Smooth muscle cell (in vitro differentiated cells): Measurements from ENCODE around the gene S1PR4. TPM values are rescaled to one million over a fixed set of nuclear protein-coding genes. Genes with fewer than 3 reads are reported as not detected.
A peak's percentile ranks its signal among the peaks of the same experiment; 100 is the strongest.
"Not testable (repeated sequence)": the region's sequence is repeated elsewhere in the genome, so short reads cannot be mapped to it uniquely, and the experiment has no call there.

ENCODE experiments used
- DNase-seq: peaks from one replicate; lab custom pipeline; 2025; ENCODE audit not compliant: unreplicated experiment; lab: John Stamatoyannopoulos, UW
- H2AFZ ChIP-seq: fragments of 200-600 bp; sonication (generic); 2 replicates; pipeline ENCODE4 v1.6.0; 2016; ENCODE audit warnings: antibody characterized with exemption, low read depth, mild to moderate bottlenecking
- H3F3A ChIP-seq: fragments of 200-600 bp; sonication (generic); 2 replicates; pipeline ENCODE4 v1.6.0; 2017; ENCODE audit warnings: antibody characterized with exemption, low read depth
- H3K27ac ChIP-seq: fragments of 200-600 bp; sonication (generic); 2 replicates; pipeline ENCODE4 v1.5.1; 2016; ENCODE audit warnings: low read depth, mild to moderate bottlenecking
- H3K27me3 ChIP-seq: fragments of 200-600 bp; sonication (generic); 2 replicates; pipeline ENCODE4 v1.6.1; 2016; ENCODE audit warnings: low read depth, mild to moderate bottlenecking
- H3K36me3 ChIP-seq: fragments of 200-600 bp; sonication (generic); 2 replicates; pipeline ENCODE4 v1.5.1; 2016; ENCODE audit warnings: low read depth
- H3K4me1 ChIP-seq: fragments of 200-600 bp; sonication (generic); 2 replicates; pipeline ENCODE4 v1.5.1; 2016; ENCODE audit warnings: low read depth
- H3K4me2 ChIP-seq: fragments of 200-600 bp; sonication (generic); 2 replicates; pipeline ENCODE4 v1.6.0; 2016; ENCODE audit warnings: mild to moderate bottlenecking
- H3K4me3 ChIP-seq: fragments of 200-600 bp; sonication (generic); 2 replicates; pipeline ENCODE4 v1.5.1; 2016; ENCODE audit warnings: mild to moderate bottlenecking
- H3K79me2 ChIP-seq: fragments of 200-600 bp; sonication (generic); 2 replicates; pipeline ENCODE4 v1.6.0; 2016; ENCODE audit warnings: low read depth, mild to moderate bottlenecking
- H3K9ac ChIP-seq: fragments of 200-600 bp; sonication (generic); 2 replicates; pipeline ENCODE4 v1.6.0; 2016; ENCODE audit warnings: low read depth
- H3K9me3 ChIP-seq: fragments of 200-600 bp; sonication (generic); replicated peaks from 2 replicates; pipeline ENCODE4 v1.5.1; 2016; ENCODE audit warnings: low read depth
- H4K20me1 ChIP-seq: fragments of 200-600 bp; sonication (generic); 2 replicates; pipeline ENCODE4 v1.6.0; 2016; ENCODE audit warnings: low read depth
- CTCF ChIP-seq: fragments of 200-600 bp; sonication (generic); IDR thresholded peaks from 2 replicates; pipeline ENCODE4 v1.5.1; 2017; ENCODE audit warnings: borderline replicate concordance, mild to moderate bottlenecking, antibody characterized with exemption; ENCODE audit not compliant: insufficient read depth, poor library complexity, severe bottlenecking
- WGBS: methylation state at CpG from one replicate; pipeline ENCODE4 v1.1.7; 2016; ENCODE audit warnings: low lambda C conversion rate; 5-methylcytosine and 5-hydroxymethylcytosine counted together
- polyA plus RNA-seq: library from polyadenylated mRNA; unstranded; fragments of >200 nt; fragmentation: Nextera tagmentation; extraction: Ambion mirVana; gene quantifications from 2 replicates; pipeline ENCODE4 v1.2.1, GENCODE V29; 2016
- total RNA-seq: library from RNA; depleted of rRNA; stranded (reverse); fragments of >200 nt; gene quantifications from 2 replicates; pipeline ENCODE4 v1.2.3, GENCODE V29; 2014

S1PR4 gene
- total and polyA plus RNA-seq, 2 experiments from 2014 or later = not detected

- no peaks in the 10 kb centered on the region for H3K27me3 ChIP-seq
- H3K4me3 ChIP-seq = no peak overlapping the region
- no peak for TF ChIP-seq CTCF
- H3K27ac ChIP-seq = no peak overlapping the region
- 82% methylated on average over 13 of the region's 13 CpGs for WGBS
- H3F3A ChIP-seq = no peaks in the 10 kb centered on the region
- no peaks in the 10 kb centered on the region for H3K36me3 ChIP-seq
- H3K9me3 ChIP-seq = no peaks in the 10 kb centered on the region
- no peaks in the 10 kb centered on the region for H4K20me1 ChIP-seq
- no peak for DNase-seq
- no peak overlapping the region for H3K4me2 ChIP-seq
- no peaks in the 10 kb centered on the region for H3K4me1 ChIP-seq
- H3K9ac ChIP-seq = no peak overlapping the region
- no peak overlapping the region for H2AFZ ChIP-seq
- H3K79me2 ChIP-seq = no peaks in the 10 kb centered on the region
Measured at GRCh38 chr19:3167533-3168272, 10.9 kb upstream of the S1PR4 start.

- H3F3A ChIP-seq = no peaks in the 10 kb centered on the region
- no peaks in the 10 kb centered on the region for H3K36me3 ChIP-seq
- H3K79me2 ChIP-seq = no peaks in the 10 kb centered on the region
- 88% methylated on average over 15 of the region's 15 CpGs for WGBS
- no peaks in the 10 kb centered on the region for H3K27me3 ChIP-seq
- no peak overlapping the region for H3K4me2 ChIP-seq
- no peak overlapping the region for H3K4me3 ChIP-seq
- no peak for TF ChIP-seq CTCF
- H4K20me1 ChIP-seq = no peaks in the 10 kb centered on the region
- no peak for DNase-seq
- H3K27ac ChIP-seq = no peak overlapping the region
- no peak overlapping the region for H2AFZ ChIP-seq
- H3K9me3 ChIP-seq = no peaks in the 10 kb centered on the region
- H3K4me1 ChIP-seq = no peaks in the 10 kb centered on the region
- no peak overlapping the region for H3K9ac ChIP-seq
Measured at GRCh38 chr19:3171894-3172672, 6.5 kb upstream of the S1PR4 start.

- not testable (repeated sequence) for H3K79me2 ChIP-seq, H3F3A ChIP-seq, H3K4me1 ChIP-seq, H3K4me2 ChIP-seq, H3K9me3 ChIP-seq, H3K9ac ChIP-seq, H2AFZ ChIP-seq, DNase-seq, H3K4me3 ChIP-seq, H4K20me1 ChIP-seq, H3K36me3 ChIP-seq, H3K27me3 ChIP-seq, H3K27ac ChIP-seq
- 51% methylated on average over 6 of the region's 6 CpGs for WGBS
Measured at GRCh38 chr19:3172673-3173000, 5.9 kb upstream of the S1PR4 start.

- Histone ChIP-seq H3F3A (no peaks in the 10 kb centered on the region), H3K27ac (peak overlapping the region; percentile 80), H3K36me3 (no peaks in the 10 kb centered on the region), H3K4me3 (no peak overlapping the region), H3K79me2 (no peaks in the 10 kb centered on the region), H3K27me3 (no peaks in the 10 kb centered on the region), H3K4me2 (no peak overlapping the region), H3K9ac (peak overlapping the region; percentile 57), H3K4me1 (no peaks in the 10 kb centered on the region), H2AFZ (no peak overlapping the region), H4K20me1 (no peaks in the 10 kb centered on the region), H3K9me3 (no peaks in the 10 kb centered on the region)
- no peak for TF ChIP-seq CTCF
- DNase-seq = no peak
- WGBS = 66% methylated on average over 17 of the region's 17 CpGs
Measured at GRCh38 chr19:3175781-3176714, 2.5 kb upstream of the S1PR4 start.
